Adrenal gland (tissue), 5 donors: ENCODE results near the gene PTH1R.

Experiments used
- CTCF ChIP-seq, 6 experiments: fragments of 450-650 bp in 4 of 6; fragments of 200-600 bp in 2 of 6; sonication (generic) in 1 of 6; IDR thresholded peaks; 1 replicate in 5 of 6; 2 replicates in 1 of 6; pipeline versions ENCODE4 v1.5.1 to v1.8.0; 2016 to 2021; ENCODE audit warnings: antibody characterized with exemption in 6 of 6, mild to moderate bottlenecking in 2 of 6, moderate library complexity in 1 of 6
- POLR2A ChIP-seq, 2 donors: fragments of 450-650 bp; IDR thresholded peaks; one replicate each; pipeline ENCODE4 v1.6.1; 2017; ENCODE audit warnings: antibody characterized with exemption in 2 of 2, mild to moderate bottlenecking in 2 of 2, moderate library complexity in 1 of 2
- donor health status: DM: no; HTN: no; CAD: no.

- TF ChIP-seq CTCF (IDR thresholded peaks at IDR 0.05) (no peak), POLR2A (IDR thresholded peaks at IDR 0.05) (no peak)
Observed at GRCh38 chr3:46904303-46905212, 27.0 kb downstream of the PTH1R start.
